ENCODE results near the gene ELOVL4.

- no peak for TF ChIP-seq EP300 (conservative IDR thresholded peaks at IDR 0.05; ENCODE audit: poor library complexity, severe bottlenecking)
- no peak for TF ChIP-seq TAF1 (IDR thresholded peaks at IDR 0.05; ENCODE audit: low read depth)
Measured at GRCh38 chr6:79964607-79965081, 17.3 kb upstream of the ELOVL4 start.
